HepG2 (cell line): ENCODE results near the gene ALLC. TPM values are rescaled to one million over a fixed set of nuclear protein-coding genes. Genes with fewer than 3 reads are reported as not detected.

ENCODE experiments used
- ATAC-seq: fragments of 200-7000 bp; cut with Tn5 transposase; 3 replicates; pipeline ENCODE4 v1.9.1; 2020; ENCODE audit warnings: mild to moderate bottlenecking, moderate library complexity
- BruUV-seq: library from RNA; stranded (reverse); fragments of 400-500 nt; replicated peaks from 2 replicates; lab custom pipeline; 2021; lab: Mats Ljungman, UMichigan
- CTCF ChIA-PET: fragments of 300-600 bp; formaldehyde crosslinking; extraction: SDS; loops from one replicate; lab custom pipeline; 2021; ENCODE audit warnings: low total read pairs, inconsistent platforms, low intra/inter-chr PET ratio; lab: Yijun Ruan, JAX
- POLR2A ChIA-PET: fragments of 350-600 bp; sonication (Branson Sonifier 250); formaldehyde crosslinking; loops from one replicate; lab custom pipeline; 2020; ENCODE audit warnings: antibody characterized with exemption, inconsistent platforms; lab: Yijun Ruan, JAX
- DNase-seq: peaks from one replicate; pipeline ENCODE4 v3.0.0-alpha.2; 2015; ENCODE audit warnings: low spot score
- FAIRE-seq: peaks from 3 replicates; lab custom pipeline; 2011; peaks lifted over from hg19 to GRCh38; lab: Jason Lieb, UNC
- H2AFZ ChIP-seq: one replicate; pipeline ENCODE4 v1.6.1; 2011; ENCODE audit warnings: low read length, inconsistent platforms
- H3K27ac ChIP-seq: fragments of 300-600 bp; 3 replicates; pipeline ENCODE4 v1.8.0; 2011; ENCODE audit warnings: mixed run types, mild to moderate bottlenecking, mixed read lengths, low read length, inconsistent platforms; ENCODE audit not compliant: insufficient read depth; ENCODE audit errors: extremely low read length
- H3K27me3 ChIP-seq, 2 experiments: fragments of 200-600 bp in 1 of 2; 2 replicates in 1 of 2; 3 replicates in 1 of 2; pipeline versions ENCODE4 v1.6.0 to v1.8.0; 2011; ENCODE audit warnings: low read length in 2 of 2, mild to moderate bottlenecking in 2 of 2, moderate library complexity in 2 of 2, inconsistent platforms in 1 of 2; ENCODE audit not compliant: insufficient read depth in 2 of 2, control insufficient read depth in 1 of 2
- H3K36me3 ChIP-seq, 2 experiments: fragments of 200-600 bp in 1 of 2; replicated peaks in 1 of 2; 2 replicates in 1 of 2; 3 replicates in 1 of 2; pipeline versions ENCODE4 v1.5.1 to v1.8.0; 2011; ENCODE audit warnings: low read length in 2 of 2, inconsistent platforms in 1 of 2; ENCODE audit not compliant: insufficient read depth in 2 of 2, control insufficient read depth in 1 of 2
- H3K4me1 ChIP-seq: 2 replicates; pipeline ENCODE4 v1.5.1; 2012; ENCODE audit warnings: low read length, inconsistent platforms; ENCODE audit not compliant: insufficient read depth
- H3K4me2 ChIP-seq: 2 replicates; pipeline ENCODE4 v1.6.0; 2011; ENCODE audit warnings: low read depth, low read length, inconsistent platforms
- H3K4me3 ChIP-seq, 3 experiments: fragments of 200-600 bp in 1 of 3; sonication (generic), shearing (Covaris generic) in 1 of 3; replicated peaks in 1 of 3; 2 replicates each; pipeline ENCODE4 v1.5.1; 2011 to 2016; ENCODE audit warnings: low read length in 3 of 3, inconsistent platforms in 2 of 3, low read depth in 2 of 3, mild to moderate bottlenecking in 2 of 3, control low read depth in 1 of 3, mixed read lengths in 1 of 3; ENCODE audit not compliant: insufficient read depth in 1 of 3
- H3K79me2 ChIP-seq: one replicate; pipeline ENCODE4 v1.6.1; 2011; ENCODE audit warnings: low read length, inconsistent platforms; ENCODE audit not compliant: insufficient read depth
- H3K9ac ChIP-seq: 2 replicates; pipeline ENCODE4 v1.6.0; 2011; ENCODE audit warnings: mild to moderate bottlenecking, low read depth, low read length, inconsistent platforms; ENCODE audit not compliant: insufficient read depth
- H3K9me3 ChIP-seq: 2 replicates; pipeline ENCODE4 v1.5.1; 2012; ENCODE audit warnings: mild to moderate bottlenecking, low read length
- H4K20me1 ChIP-seq: 2 replicates; pipeline ENCODE4 v1.6.0; 2011; ENCODE audit warnings: inconsistent platforms, mild to moderate bottlenecking, low read length, moderate library complexity; ENCODE audit not compliant: insufficient read depth
- CEBPG ChIP-seq: IDR thresholded peaks from 2 replicates; pipeline ENCODE4 v1.6.1; 2016
- CTCF ChIP-seq: sonication (generic); formaldehyde crosslinking; IDR thresholded peaks from 2 replicates; pipeline ENCODE4 v1.5.0; 2020; ENCODE audit warnings: mild to moderate bottlenecking, missing genetic modification reagents, moderate library complexity
- ERF ChIP-seq: IDR thresholded peaks from 2 replicates; pipeline ENCODE4 v1.6.1; 2018; ENCODE audit warnings: missing biosample characterization, missing genetic modification reagents
- ETS1 ChIP-seq: sonication (generic); formaldehyde crosslinking; IDR thresholded peaks from 2 replicates; pipeline ENCODE4 v1.4.0; 2020; ENCODE audit warnings: missing genetic modification reagents
- HDAC2 ChIP-seq: sonication (generic); formaldehyde crosslinking; IDR thresholded peaks from 2 replicates; pipeline ENCODE4 v1.4.0; 2020; ENCODE audit warnings: missing genetic modification reagents
- HOXD1 ChIP-seq: sonication (generic); formaldehyde crosslinking; IDR thresholded peaks from 2 replicates; pipeline ENCODE4 v1.5.0; 2020; ENCODE audit warnings: missing genetic modification reagents
- IRX3 ChIP-seq: sonication (generic); formaldehyde crosslinking; IDR thresholded peaks from 2 replicates; pipeline ENCODE4 v1.8.1; 2023; ENCODE audit warnings: mild to moderate bottlenecking, low read depth, missing genetic modification reagents, borderline replicate concordance
- JARID2 ChIP-seq: sonication (generic); formaldehyde crosslinking; IDR thresholded peaks from 2 replicates; pipeline ENCODE4 v1.8.1; 2023; ENCODE audit warnings: missing genetic modification reagents, inconsistent platforms; ENCODE audit not compliant: insufficient replicate concordance
- JUNB ChIP-seq: sonication (generic); formaldehyde crosslinking; IDR thresholded peaks from 2 replicates; pipeline ENCODE4 v1.8.0; 2022; ENCODE audit warnings: missing genetic modification reagents, mild to moderate bottlenecking, borderline replicate concordance
- MBD4 ChIP-seq: IDR thresholded peaks from 2 replicates; pipeline ENCODE4 v1.6.1; 2012; ENCODE audit warnings: low read length, inconsistent platforms, borderline replicate concordance
- NR2C2 ChIP-seq: sonication (generic); formaldehyde crosslinking; IDR thresholded peaks from 2 replicates; pipeline ENCODE4 v1.4.0; 2020; ENCODE audit warnings: missing genetic modification reagents, mild to moderate bottlenecking, moderate library complexity, borderline replicate concordance
- PLSCR1 ChIP-seq: sonication (generic); formaldehyde crosslinking; IDR thresholded peaks from 2 replicates; pipeline ENCODE4 v1.5.0; 2020; ENCODE audit warnings: missing genetic modification reagents, mild to moderate bottlenecking, borderline replicate concordance
- SALL2 ChIP-seq: sonication (generic); formaldehyde crosslinking; IDR thresholded peaks from 2 replicates; pipeline ENCODE4 v1.8.1; 2023; ENCODE audit warnings: mild to moderate bottlenecking, missing genetic modification reagents, inconsistent platforms
- SMC3 ChIP-seq: IDR thresholded peaks from 2 replicates; pipeline ENCODE4 v1.6.1; 2011; ENCODE audit warnings: low read length, improper control_type of control experiment
- TCF7 ChIP-seq: sonication (generic); IDR thresholded peaks from 2 replicates; pipeline ENCODE4 v1.6.1; 2016; ENCODE audit warnings: antibody characterized with exemption, low read depth
- TEAD3 ChIP-seq: optimal IDR thresholded peaks from 2 replicates; pipeline ENCODE3; 2016; ENCODE audit warnings: borderline replicate concordance
- ZNF343 ChIP-seq: sonication (generic); formaldehyde crosslinking; IDR thresholded peaks from 2 replicates; pipeline ENCODE4 v1.4.0; 2020; ENCODE audit warnings: mild to moderate bottlenecking, missing genetic modification reagents
- ZNF557 ChIP-seq: sonication (generic); formaldehyde crosslinking; IDR thresholded peaks from 2 replicates; pipeline ENCODE4 v1.4.0; 2020; ENCODE audit warnings: missing genetic modification reagents
- ZNF704 ChIP-seq: sonication (generic); formaldehyde crosslinking; IDR thresholded peaks from 2 replicates; pipeline ENCODE4 v1.8.1; 2023; ENCODE audit warnings: mild to moderate bottlenecking, inconsistent platforms, moderate library complexity, missing genetic modification reagents, borderline replicate concordance
- ZNF747 ChIP-seq: sonication (generic); formaldehyde crosslinking; IDR thresholded peaks from 2 replicates; pipeline ENCODE4 v1.8.1; 2023; ENCODE audit warnings: missing genetic modification reagents, mild to moderate bottlenecking, borderline replicate concordance
- ZNF891 ChIP-seq: sonication (generic); formaldehyde crosslinking; IDR thresholded peaks from 2 replicates; pipeline ENCODE4 v1.5.0; 2020; ENCODE audit warnings: mild to moderate bottlenecking, missing genetic modification reagents
- ZSCAN9 ChIP-seq: IDR thresholded peaks from 2 replicates; pipeline ENCODE4 v1.6.1; 2016; ENCODE audit warnings: borderline replicate concordance
- WGBS: methylation state at CpG from one replicate; pipeline ENCODE4 v1.1.6; 2017; ENCODE audit warnings: low lambda C conversion rate; 5-methylcytosine and 5-hydroxymethylcytosine counted together
- in situ Hi-C: cut with HindIII; loops from 2 replicates; pipeline ENCODE4 v1.10.0; 2017; ENCODE audit warnings: low pct_unique_long_range_greater_than_20kb; ENCODE audit not compliant: extremely low pct_ligation_motif_present
- intact Hi-C: fragments of 100-400 bp; cut with micrococcal nuclease; formaldehyde crosslinking; loops from one replicate; pipeline ENCODE4 v1.10.0; 2022; ENCODE audit not compliant: unreplicated experiment
- polyA plus RNA-seq, 8 experiments: library from polyadenylated mRNA; depleted of rRNA in 3 of 8; stranded (reverse) in 7 of 8; unstranded in 1 of 8; fragments of >200 nt; fragmentation: Illumina TruSeq in 4 of 8; extraction: Trizol in 4 of 8; gene quantifications; 2 replicates each; pipeline versions ENCODE4 v1.2.1 to v1.2.3, GENCODE V29; 2011 to 2016; ENCODE audit warnings: low read depth in 4 of 8, missing spikeins in 1 of 8, mixed read lengths in 1 of 8; ENCODE audit not compliant: insufficient read depth in 1 of 8
- total RNA-seq, 5 experiments: library from RNA; depleted of rRNA; stranded (reverse); fragments of >200 nt; fragmentation: Illumina TruSeq; extraction: Trizol; gene quantifications; 2 replicates each; pipeline ENCODE4 v1.2.3, GENCODE V29; 2016; ENCODE audit warnings: low read depth in 1 of 5

Gene ALLC
- total and polyA plus RNA-seq, 2 of the 13 experiments (the other 11 are each of a cell fraction or from before 2014, with no cell fraction given): 0.08 to 0.11 TPM

- no peak for TF ChIP-seq ETS1 (CRISPR knock-in tag)
- no peak for TF ChIP-seq ZNF557 (CRISPR knock-in tag)
- TF ChIP-seq ZSCAN9 (CRISPR knock-in tag): no peak
- no peak for TF ChIP-seq ZNF704
Observed at GRCh38 chr2:3681625-3682024, 23.6 kb downstream of the ALLC start (continued).

- BruUV-seq: no TSS peak
- H4K20me1 ChIP-seq: no peaks in the 10 kb centered on the region
- in situ Hi-C loops: no loop called here
- no peak for FAIRE-seq
- H3K4me3 ChIP-seq: no peak overlapping the region
- DNase-seq: no peak
- intact Hi-C loops: no loop called here
- POLR2A ChIA-PET: no interaction called here
- WGBS: 47% methylated on average over 6 of the region's 6 CpGs
- no peaks in the 10 kb centered on the region for H3K9me3 ChIP-seq
- peaks cover 11% of the 10 kb centered on the region for H3K4me1 ChIP-seq
- no peak overlapping the region for H3K9ac ChIP-seq
- ATAC-seq: no peak
- H3K27me3 ChIP-seq: peaks cover 3 to 11% of the 10 kb centered on the region in 2 experiments; a peak in 3 of 5 replicates
- no peaks in the 10 kb centered on the region for H3K36me3 ChIP-seq
- CTCF ChIA-PET: no interaction called here
- H3K79me2 ChIP-seq: no peaks in the 10 kb centered on the region
- H3K27ac ChIP-seq: no peak overlapping the region
- no peak for TF ChIP-seq HOXD1 (CRISPR knock-in tag)
- TF ChIP-seq SALL2 (CRISPR knock-in tag): no peak
- TF ChIP-seq JUNB: no peak
- no peak for TF ChIP-seq MBD4
- no peak for TF ChIP-seq CEBPG
- TF ChIP-seq ZNF343 (CRISPR knock-in tag): no peak
- TF ChIP-seq CTCF (CRISPR knock-in tag): no peak
- TF ChIP-seq ZNF747 (CRISPR knock-in tag): no peak
- TF ChIP-seq HDAC2: no peak
- TF ChIP-seq IRX3: no peak
- no peak for TF ChIP-seq ZNF891 (CRISPR knock-in tag)
- TF ChIP-seq ERF (CRISPR knock-in tag): no peak
- TF ChIP-seq JARID2 (CRISPR knock-in tag): no peak
- TF ChIP-seq TEAD3 (CRISPR knock-in tag): no peak
- TF ChIP-seq SMC3: no peak
- no peak for TF ChIP-seq NR2C2 (CRISPR knock-in tag)
- no peak for TF ChIP-seq PLSCR1 (CRISPR knock-in tag)
- no peak for TF ChIP-seq TCF7
- no peak overlapping the region for H2AFZ ChIP-seq
- no peak overlapping the region for H3K4me2 ChIP-seq
Observed at GRCh38 chr2:3682811-3683210, 24.8 kb downstream of the ALLC start.
